Tibial nerve (tissue), 4 donors: ENCODE results near the gene ZNF644.

ENCODE experiments used
- EP300 ChIP-seq, 2 donors: sonication (generic); formaldehyde crosslinking; IDR thresholded peaks; one replicate each; pipeline ENCODE4 v1.6.1; 2017; ENCODE audit warnings: antibody characterized with exemption in 2 of 2, mild to moderate bottlenecking in 1 of 2
- POLR2A ChIP-seq, 2 donors: fragments of 450-650 bp; IDR thresholded peaks; one replicate each; pipeline ENCODE4 v1.6.1; 2017; ENCODE audit warnings: antibody characterized with exemption in 2 of 2, mild to moderate bottlenecking in 2 of 2, moderate library complexity in 2 of 2
- TF ChIP-seq, protein P1 (sequence below), 5 experiments: fragments of 200-600 bp in 3 of 5; fragments of 450-650 bp in 2 of 5; sonication (generic) in 3 of 5; IDR thresholded peaks; one replicate each; pipeline ENCODE4 v1.5.1; 2016 to 2019; ENCODE audit warnings: antibody characterized with exemption in 5 of 5, mild to moderate bottlenecking in 3 of 5, moderate library complexity in 2 of 5

GRCh38 chr1:90948301-90948700, 73.5 kb downstream of the ZNF644 start:
- TF ChIP-seq, protein P1, sequence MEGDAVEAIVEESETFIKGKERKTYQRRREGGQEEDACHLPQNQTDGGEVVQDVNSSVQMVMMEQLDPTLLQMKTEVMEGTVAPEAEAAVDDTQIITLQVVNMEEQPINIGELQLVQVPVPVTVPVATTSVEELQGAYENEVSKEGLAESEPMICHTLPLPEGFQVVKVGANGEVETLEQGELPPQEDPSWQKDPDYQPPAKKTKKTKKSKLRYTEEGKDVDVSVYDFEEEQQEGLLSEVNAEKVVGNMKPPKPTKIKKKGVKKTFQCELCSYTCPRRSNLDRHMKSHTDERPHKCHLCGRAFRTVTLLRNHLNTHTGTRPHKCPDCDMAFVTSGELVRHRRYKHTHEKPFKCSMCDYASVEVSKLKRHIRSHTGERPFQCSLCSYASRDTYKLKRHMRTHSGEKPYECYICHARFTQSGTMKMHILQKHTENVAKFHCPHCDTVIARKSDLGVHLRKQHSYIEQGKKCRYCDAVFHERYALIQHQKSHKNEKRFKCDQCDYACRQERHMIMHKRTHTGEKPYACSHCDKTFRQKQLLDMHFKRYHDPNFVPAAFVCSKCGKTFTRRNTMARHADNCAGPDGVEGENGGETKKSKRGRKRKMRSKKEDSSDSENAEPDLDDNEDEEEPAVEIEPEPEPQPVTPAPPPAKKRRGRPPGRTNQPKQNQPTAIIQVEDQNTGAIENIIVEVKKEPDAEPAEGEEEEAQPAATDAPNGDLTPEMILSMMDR (IDR thresholded peaks at IDR 0.05): no peak
- TF ChIP-seq POLR2A (IDR thresholded peaks at IDR 0.05): no peak
- TF ChIP-seq EP300 (IDR thresholded peaks at IDR 0.05): no peak
